ENCODE results near the gene TMEM250.

Gene TMEM250

GRCh38 chr9:136081113-136081825, 37.4 kb downstream of the TMEM250 start:
- DNase-seq: no peak

GRCh38 chr9:136080716-136081112, 38.0 kb downstream of the TMEM250 start:
- DNase-seq: no peak

- no peak for DNase-seq
These were observed 38.8 kb downstream of the TMEM250 start for GRCh38 chr9:136079916-136080246.

GRCh38 chr9:136079211-136079915, 39.3 kb downstream of the TMEM250 start:
- no peak for DNase-seq

GRCh38 chr9:136078498-136079011, 40.1 kb downstream of the TMEM250 start:
- no peak for DNase-seq

- DNase-seq: no peak
These were observed 40.7 kb downstream of the TMEM250 start for GRCh38 chr9:136078024-136078423.

- DNase-seq: no peak
These were observed 41.2 kb downstream of the TMEM250 start for GRCh38 chr9:136077491-136077890.

GRCh38 chr9:136075881-136076678, 42.6 kb downstream of the TMEM250 start:
- no peak for DNase-seq

- DNase-seq: no peak
These were observed 43.4 kb downstream of the TMEM250 start for GRCh38 chr9:136075134-136075841.

GRCh38 chr9:136074706-136075105, 44.0 kb downstream of the TMEM250 start:
- no peak for DNase-seq

Data from activated CD4-positive, alpha-beta T cell treated with anti-CD3 and anti-CD28 coated beads, Interleukin-2, amount 50 U/mL, for 16 hours (primary cell).